ENCODE measurements around the gene TXNRD2. TPM values are rescaled to one million over a fixed set of nuclear protein-coding genes. Genes with fewer than 3 reads are reported as not detected.

Gene TXNRD2
- total RNA-seq, 2 experiments from 2014 or later, result 24.7 to 28.9 TPM

GRCh38 chr22:19855504-19856409 is 85.9 kb downstream of the TXNRD2 start:
- no peaks in the 10 kb centered on the region; the same call in 1 of the 2 replicates for H3K9me3 ChIP-seq (ENCODE audit: low read length)
- TF ChIP-seq EZH2phosphoT487 (IDR thresholded peaks at IDR 0.05; ENCODE audit: borderline replicate concordance, low read depth, low read length), result no peak
- no peak for TF ChIP-seq CTCF (conservative IDR thresholded peaks at IDR 0.05; ENCODE audit: low read length)
- peak overlapping the region; percentile 84 for H3K27ac ChIP-seq (ENCODE audit: low read depth, low read length, poor library complexity, severe bottlenecking)
- H4K20me1 ChIP-seq (ENCODE audit: insufficient read depth, low read length), result 0 out of 2 replicates have a peak, but pooled peaks cover 9% of the 10 kb centered on the region
- no peak overlapping the region for H2AFZ ChIP-seq (ENCODE audit: low read length)
- H3K79me2 ChIP-seq (ENCODE audit: insufficient read depth, low read depth, low read length), result peaks cover 53% of the 10 kb centered on the region
- intact Hi-C loops (cut with micrococcal nuclease; ENCODE audit: unreplicated experiment), result loop anchor here (1.0 to 2.0 kb wide), 2 partner anchors 36 to 83 kb away; no protein-coding TSS in a partner anchor
- TSS peak; percentile 72 for BruUV-seq (replicated peaks)
- H3K4me3 ChIP-seq (ENCODE audit: low read depth, low read length, poor library complexity, severe bottlenecking), result peak overlapping the region; percentile 91
- POLR2A ChIA-PET, result interaction anchor here (0.7 to 2.2 kb wide), 9 partner anchors 11 to 45 kb away, joined by 3 to 20 read pairs (median 4); no protein-coding TSS in a partner anchor
- no peaks in the 10 kb centered on the region for H3K9me2 ChIP-seq (ENCODE audit: insufficient read depth, low read length)
- H3K4me1 ChIP-seq (ENCODE audit: insufficient read depth, low read length, poor library complexity, severe bottlenecking), result peaks cover 37% of the 10 kb centered on the region
- DNase-seq (ENCODE audit: low spot score), result peak; percentile 84
- peak overlapping the region; percentile 82 for H3K4me2 ChIP-seq (ENCODE audit: low read length)
- peaks cover 44% of the 10 kb centered on the region for H3K36me3 ChIP-seq (ENCODE audit: insufficient read depth, low read length)
- CTCF ChIA-PET (ENCODE audit: unreplicated experiment), result no interaction called here

GRCh38 chr22:19854778-19855503 is 86.7 kb downstream of the TXNRD2 start, which contains the start of the genes GNB1L and RTL10:
Gene GNB1L, minus strand, starts transcription at chr22:19854874. Its CDS starts 33,519 bp downstream, at chr22:19821355.
Gene RTL10, minus strand, starts transcription at chr22:19854874. Its CDS starts 2,613 bp downstream, at chr22:19852261.
- Histone ChIP-seq H3K4me2 (ENCODE audit: low read length) (peak within 1 kb of the TSS; percentile 100), H3K9me2 (ENCODE audit: insufficient read depth, low read length) (no peaks in the 10 kb centered on the region), H3K4me1 (ENCODE audit: insufficient read depth, low read length, poor library complexity, severe bottlenecking) (peaks cover 37% of the 10 kb centered on the region), H3K79me2 (ENCODE audit: insufficient read depth, low read depth, low read length) (peaks cover 53% of the 10 kb centered on the region), H2AFZ (ENCODE audit: low read length) (no peak within 1 kb of the TSS), H4K20me1 (ENCODE audit: insufficient read depth, low read length) (0 out of 2 replicates have a peak, but pooled peaks cover 9% of the 10 kb centered on the region), H3K4me3 (ENCODE audit: low read depth, low read length, poor library complexity, severe bottlenecking) (peak within 1 kb of the TSS; percentile 91), H3K9me3 (ENCODE audit: low read length) (no peaks in the 10 kb centered on the region; the same call in 1 of the 2 replicates), H3K27ac (ENCODE audit: low read depth, low read length, poor library complexity, severe bottlenecking) (peak within 1 kb of the TSS; percentile 84), H3K36me3 (ENCODE audit: insufficient read depth, low read length) (peaks cover 52% of the 10 kb centered on the region)
- BruUV-seq (replicated peaks), result no TSS peak
- peak; percentile 98 for DNase-seq (ENCODE audit: low spot score)
- intact Hi-C loops (cut with micrococcal nuclease; ENCODE audit: unreplicated experiment), result loop anchor here (1.0 to 2.0 kb wide), 2 partner anchors 36 to 82 kb away; no protein-coding TSS in a partner anchor
- CTCF ChIA-PET (ENCODE audit: unreplicated experiment), result interaction anchor here (1.5 kb wide), 1 partner anchor 32 kb away, joined by 3 read pairs; no protein-coding TSS in a partner anchor
- TF ChIP-seq EZH2phosphoT487 (IDR thresholded peaks at IDR 0.05; ENCODE audit: borderline replicate concordance, low read depth, low read length) (no peak), CTCF (conservative IDR thresholded peaks at IDR 0.05; ENCODE audit: low read length) (0 out of 2 replicates have a peak, but pooled peaks have one; percentile 20)
- POLR2A ChIA-PET, result interaction anchor here (1.0 to 2.2 kb wide), 9 partner anchors 11 to 94 kb away, joined by 3 to 20 read pairs (median 4); no protein-coding TSS in a partner anchor

Measured in OCI-LY7 (cell line).